Keratinocyte (primary cell): Measurements from ENCODE around the gene PPM1J. TPM values are rescaled to one million over a fixed set of nuclear protein-coding genes. Genes with fewer than 3 reads are reported as not detected.

Experiments
- DNase-seq: peaks from one replicate; pipeline ENCODE4 v3.0.0-alpha.2; 2011; ENCODE audit warnings: low read depth, missing footprints, low spot score
- FAIRE-seq: peaks from 2 replicates; lab custom pipeline; 2011; peaks lifted over from hg19 to GRCh38; lab: Jason Lieb, UNC
- H2AFZ ChIP-seq: 2 replicates; pipeline ENCODE4 v1.6.0; 2012; ENCODE audit warnings: low read length, control low read depth, inconsistent platforms; ENCODE audit not compliant: control insufficient read depth
- H3K27ac ChIP-seq: 2 replicates; pipeline ENCODE4 v1.5.1; 2011; ENCODE audit warnings: low read length; ENCODE audit not compliant: control insufficient read depth, insufficient read depth
- H3K27me3 ChIP-seq: 3 replicates; pipeline ENCODE4 v1.6.0; 2011; ENCODE audit warnings: low read length; ENCODE audit not compliant: control insufficient read depth, insufficient read depth; ENCODE audit errors: extremely low read depth
- H3K36me3 ChIP-seq, 2 experiments: 2 replicates in 1 of 2; 3 replicates in 1 of 2; pipeline ENCODE4 v1.5.1; 2011; ENCODE audit warnings: low read length in 2 of 2, mild to moderate bottlenecking in 1 of 2; ENCODE audit not compliant: control insufficient read depth in 2 of 2, insufficient read depth in 2 of 2; ENCODE audit errors: extremely low read depth in 1 of 2
- H3K4me1 ChIP-seq: 3 replicates; pipeline ENCODE4 v1.5.1; 2011; ENCODE audit warnings: low read length; ENCODE audit not compliant: control insufficient read depth, insufficient read depth; ENCODE audit errors: extremely low read depth
- H3K4me2 ChIP-seq: 3 replicates; pipeline ENCODE4 v1.6.0; 2011; ENCODE audit warnings: low read depth, low read length; ENCODE audit not compliant: control insufficient read depth, insufficient read depth; ENCODE audit errors: extremely low read depth
- H3K4me3 ChIP-seq, 3 experiments: fragments of 200-600 bp in 1 of 3; sonication (generic) in 1 of 3; 2 replicates in 2 of 3; 3 replicates in 1 of 3; pipeline ENCODE4 v1.5.1; 2011 to 2016; ENCODE audit warnings: low read length in 3 of 3, mild to moderate bottlenecking in 3 of 3, control low read depth in 2 of 3, inconsistent platforms in 1 of 3, low read depth in 1 of 3, mixed read lengths in 1 of 3, mixed run types in 1 of 3, moderate library complexity in 1 of 3; ENCODE audit not compliant: control insufficient read depth in 2 of 3, insufficient read depth in 2 of 3; ENCODE audit errors: extremely low read depth in 1 of 3
- H3K79me2 ChIP-seq: 2 replicates; pipeline ENCODE4 v1.6.0; 2012; ENCODE audit warnings: low read length; ENCODE audit not compliant: control insufficient read depth, insufficient read depth
- H3K9ac ChIP-seq: 3 replicates; pipeline ENCODE4 v1.6.0; 2011; ENCODE audit warnings: low read length; ENCODE audit not compliant: control insufficient read depth, insufficient read depth; ENCODE audit errors: extremely low read depth
- H3K9me1 ChIP-seq: 3 replicates; pipeline ENCODE4 v1.6.0; 2011; ENCODE audit warnings: low read length; ENCODE audit not compliant: control insufficient read depth, insufficient read depth; ENCODE audit errors: extremely low read depth
- H3K9me3 ChIP-seq: 2 replicates; pipeline ENCODE4 v1.5.1; 2012; ENCODE audit warnings: low read depth, low read length; ENCODE audit not compliant: control insufficient read depth
- H4K20me1 ChIP-seq: 3 replicates; pipeline ENCODE4 v1.6.0; 2011; ENCODE audit warnings: low read length; ENCODE audit not compliant: control insufficient read depth, insufficient read depth; ENCODE audit errors: extremely low read depth
- CTCF ChIP-seq, 3 experiments: IDR thresholded peaks in 1 of 3; conservative IDR thresholded peaks in 1 of 3; optimal IDR thresholded peaks in 1 of 3; 2 replicates in 2 of 3; 3 replicates in 1 of 3; pipeline versions ENCODE3 to v1.5.1; 2011; ENCODE audit warnings: low read length in 3 of 3, mild to moderate bottlenecking in 3 of 3, moderate library complexity in 2 of 3, control low read depth in 1 of 3, inconsistent platforms in 1 of 3; ENCODE audit not compliant: insufficient read depth in 2 of 3; ENCODE audit errors: extremely low read depth in 1 of 3
- EZH2 ChIP-seq: IDR thresholded peaks from one replicate; pipeline ENCODE4 v1.6.1; 2012; ENCODE audit warnings: inconsistent platforms, mild to moderate bottlenecking, low read length, moderate library complexity
- dilution Hi-C: fragments of 300-500 bp; cut with MboI; formaldehyde crosslinking; loops from one replicate; pipeline ENCODE4 v1.7.0; 2020; ENCODE audit warnings: low sequenced_read_pairs; ENCODE audit not compliant: extremely low pct_ligation_motif_present
- polyA plus RNA-seq, 5 experiments: library from polyadenylated mRNA; depleted of rRNA in 3 of 5; stranded (reverse) in 3 of 5; stranded (forward) in 1 of 5; unstranded in 1 of 5; fragments of >200 nt; gene quantifications; 1 replicate in 1 of 5; 2 replicates in 3 of 5; 3 replicates in 1 of 5; pipeline versions ENCODE4 v1.2.1 to v1.2.3, GENCODE V29; 2011 to 2012; ENCODE audit warnings: missing spikeins in 2 of 5, low read depth in 1 of 5, low replicate concordance in 1 of 5

PPM1J gene
- polyA plus RNA-seq, 1 donor (not counting 4 experiments of a cell fraction or from before 2014, with no cell fraction given) = 7.7 TPM

GRCh38 chr1:112672009-112672408 is 43.1 kb downstream of the PPM1J start:
- FAIRE-seq = no peak
- no peaks in the 10 kb centered on the region for H3K9me1 ChIP-seq
- DNase-seq = no peak
- no peak overlapping the region for H3K9ac ChIP-seq
- peaks cover 20% of the 10 kb centered on the region for H3K4me1 ChIP-seq
- no peaks in the 10 kb centered on the region for H3K27me3 ChIP-seq
- dilution Hi-C loops = no loop called here
- H3K4me2 ChIP-seq = no peak overlapping the region
- H3K27ac ChIP-seq = no peak overlapping the region
- H4K20me1 ChIP-seq = no peaks in the 10 kb centered on the region
- peaks cover 8 to 16% of the 10 kb centered on the region in 2 experiments for H3K36me3 ChIP-seq
- no peak overlapping the region for H2AFZ ChIP-seq
- no peaks in the 10 kb centered on the region for H3K9me3 ChIP-seq
- no peak for TF ChIP-seq EZH2
- peaks cover 8% of the 10 kb centered on the region for H3K79me2 ChIP-seq
- H3K4me3 ChIP-seq = no peak overlapping the region

GRCh38 chr1:112666946-112667345 is 48.2 kb downstream of the PPM1J start:
- no peaks in the 10 kb centered on the region for H4K20me1 ChIP-seq
- no peak overlapping the region for H3K4me2 ChIP-seq
- dilution Hi-C loops = no loop called here
- peaks cover 16 to 22% of the 10 kb centered on the region in 2 experiments for H3K36me3 ChIP-seq
- no peak overlapping the region for H2AFZ ChIP-seq
- H3K27me3 ChIP-seq = no peaks in the 10 kb centered on the region
- FAIRE-seq = no peak
- no peaks in the 10 kb centered on the region for H3K4me1 ChIP-seq
- H3K27ac ChIP-seq = no peak overlapping the region
- TF ChIP-seq EZH2 (no peak), CTCF (optimal IDR thresholded peaks at IDR 0.05 in 1 of 3, IDR thresholded peaks at IDR 0.05 in 1 of 3, conservative IDR thresholded peaks at IDR 0.05 in 1 of 3; ENCODE audit: extremely low read depth in 1 of 3, insufficient read depth in 2 of 3, low read length in 3 of 3) (no peak)
- H3K9ac ChIP-seq = no peak overlapping the region
- peaks cover 2% of the 10 kb centered on the region for H3K79me2 ChIP-seq
- H3K9me3 ChIP-seq = no peaks in the 10 kb centered on the region
- H3K4me3 ChIP-seq = no peak overlapping the region
- no peaks in the 10 kb centered on the region for H3K9me1 ChIP-seq
- no peak for DNase-seq

- FAIRE-seq (no peak), DNase-seq (no peak)
- Histone ChIP-seq H3K4me1 (no peaks in the 10 kb centered on the region), H3K27ac (no peak overlapping the region), H4K20me1 (no peaks in the 10 kb centered on the region), H3K36me3 (peaks cover 18 to 28% of the 10 kb centered on the region in 2 experiments), H3K9me3 (no peaks in the 10 kb centered on the region), H3K27me3 (no peaks in the 10 kb centered on the region), H3K4me2 (no peak overlapping the region), H3K9me1 (no peaks in the 10 kb centered on the region), H3K9ac (no peak overlapping the region), H2AFZ (no peak overlapping the region), H3K79me2 (peaks cover 2% of the 10 kb centered on the region), H3K4me3 (no peak overlapping the region)
- TF ChIP-seq CTCF (optimal IDR thresholded peaks at IDR 0.05 in 1 of 3, IDR thresholded peaks at IDR 0.05 in 1 of 3, conservative IDR thresholded peaks at IDR 0.05 in 1 of 3; ENCODE audit: extremely low read depth in 1 of 3, insufficient read depth in 2 of 3, low read length in 3 of 3) = no peak
- no peak for TF ChIP-seq EZH2
- dilution Hi-C loops = no loop called here
These were observed 49.3 kb downstream of the PPM1J start for GRCh38 chr1:112665857-112666256.
